HCT116 (cell line): ENCODE measurements around the gene EIF4E2. TPM values are rescaled to one million over a fixed set of nuclear protein-coding genes. Genes with fewer than 3 reads are reported as not detected.

Source experiments
- ATAC-seq: fragments of 200-7000 bp; cut with Tn5 transposase; 2 replicates; pipeline ENCODE4 v1.9.1; 2020; ENCODE audit warnings: mild to moderate bottlenecking, moderate library complexity
- BruUV-seq: library from RNA; stranded (reverse); fragments of 400-500 nt; replicated peaks from 2 replicates; lab custom pipeline; 2021; lab: Mats Ljungman, UMichigan
- CTCF ChIA-PET: fragments of 300-600 bp; sonication (Branson Sonifier 250); formaldehyde crosslinking; loops from one replicate; lab custom pipeline; 2021; ENCODE audit warnings: antibody characterized with exemption; lab: Charles Lee
- POLR2A ChIA-PET: fragments of 300-600, 350-600 bp; sonication (Branson Sonifier 250); formaldehyde crosslinking; loops from one replicate; lab custom pipeline; 2021; ENCODE audit warnings: antibody characterized with exemption; lab: Charles Lee
- RAD21 ChIA-PET, 2 experiments: fragments of 300-600 bp; sonication (Branson Sonifier 250); formaldehyde crosslinking; loops; one replicate each; lab custom pipeline; 2023; ENCODE audit warnings: low total read pairs in 2 of 2; ENCODE audit not compliant: uncharacterized antibody in 2 of 2, unreplicated experiment in 2 of 2, low non-redundant PET in 1 of 2; lab: Charles Lee
- DNase-seq: peaks from one replicate; pipeline ENCODE4 v3.0.0-alpha.2; 2010; ENCODE audit warnings: low read depth, low spot score
- H2AFZ ChIP-seq: fragments of 200-600 bp; shearing (Covaris generic), sonication (generic); 2 replicates; pipeline ENCODE4 v1.6.1; 2017; ENCODE audit warnings: low read depth, mixed run types, mixed read lengths, antibody characterized with exemption, low read length; ENCODE audit not compliant: poor library complexity, severe bottlenecking
- H3K27ac ChIP-seq: 2 replicates; pipeline ENCODE4 v1.5.1; 2012; ENCODE audit warnings: low read depth, low read length
- H3K27me3 ChIP-seq: fragments of 200-600 bp; sonication (generic); 2 replicates; pipeline ENCODE4 v1.6.1; 2016; ENCODE audit warnings: mixed run types, low read length, mixed read lengths; ENCODE audit not compliant: insufficient read depth
- H3K36me3 ChIP-seq, 2 experiments: fragments of 200-500 bp in 1 of 2; fragments of 200-600 bp in 1 of 2; sonication (Bioruptor generic) in 1 of 2; sonication (generic) in 1 of 2; 2 replicates each; pipeline versions ENCODE4 v1.5.1 to v1.6.1; 2014 to 2016; ENCODE audit warnings: low read length in 2 of 2, inconsistent platforms in 1 of 2, mixed read lengths in 1 of 2, mixed run types in 1 of 2; ENCODE audit not compliant: insufficient read depth in 2 of 2, control insufficient read depth in 1 of 2
- H3K4me1 ChIP-seq, 2 experiments: fragments of 200-600 bp in 1 of 2; sonication (generic) in 1 of 2; 2 replicates each; pipeline versions ENCODE4 v1.5.1 to v1.6.1; 2012 to 2017; ENCODE audit warnings: low read length in 2 of 2, inconsistent platforms in 1 of 2, mild to moderate bottlenecking in 1 of 2, mixed read lengths in 1 of 2, mixed run types in 1 of 2, moderate library complexity in 1 of 2; ENCODE audit not compliant: insufficient read depth in 2 of 2, control insufficient read depth in 1 of 2
- H3K4me2 ChIP-seq: fragments of 200-600 bp; sonication (generic); 2 replicates; pipeline ENCODE4 v1.6.1; 2017; ENCODE audit warnings: mixed run types, low read length, mixed read lengths
- H3K4me3 ChIP-seq, 2 experiments: fragments of 200-600 bp in 1 of 2; sonication (generic) in 1 of 2; replicated peaks in 1 of 2; 2 replicates each; pipeline ENCODE4 v1.5.1; 2011 to 2016; ENCODE audit warnings: low read length in 2 of 2, control low read depth in 1 of 2, low read depth in 1 of 2, mild to moderate bottlenecking in 1 of 2, mixed read lengths in 1 of 2, mixed run types in 1 of 2
- H3K79me2 ChIP-seq: fragments of 200-600 bp; sonication (generic); 2 replicates; pipeline ENCODE4 v1.6.1; 2017; ENCODE audit warnings: mild to moderate bottlenecking, mixed run types, low read length, moderate library complexity, mixed read lengths; ENCODE audit not compliant: insufficient read depth
- H3K9ac ChIP-seq: fragments of 200-600 bp; sonication (generic); 2 replicates; pipeline ENCODE4 v1.6.1; 2016; ENCODE audit warnings: low read length, mixed read lengths
- H3K9me2 ChIP-seq: fragments of 200-600 bp; sonication (generic), shearing (Covaris generic); 2 replicates; pipeline ENCODE4 v1.6.1; 2017; ENCODE audit warnings: mixed run types, mild to moderate bottlenecking, moderate library complexity; ENCODE audit not compliant: insufficient read depth
- H3K9me3 ChIP-seq, 2 experiments: fragments of 200-500 bp in 1 of 2; fragments of 200-600 bp in 1 of 2; sonication (Bioruptor generic) in 1 of 2; sonication (generic) in 1 of 2; 2 replicates each; pipeline ENCODE4 v1.6.1; 2014 to 2017; ENCODE audit warnings: low read length in 2 of 2, mixed read lengths in 2 of 2, inconsistent platforms in 1 of 2, low read depth in 1 of 2, mild to moderate bottlenecking in 1 of 2, mixed run types in 1 of 2, moderate library complexity in 1 of 2; ENCODE audit not compliant: control insufficient read depth in 1 of 2, insufficient read depth in 1 of 2
- H4K20me1 ChIP-seq: fragments of 200-600 bp; sonication (generic), shearing (Covaris generic); 2 replicates; pipeline ENCODE4 v1.6.1; 2017; ENCODE audit warnings: mixed run types, mild to moderate bottlenecking, moderate library complexity; ENCODE audit not compliant: insufficient read depth
- CBX3 ChIP-seq: IDR thresholded peaks from 2 replicates; pipeline ENCODE4 v1.6.1; 2012; ENCODE audit warnings: low read depth
- CEBPB ChIP-seq: IDR thresholded peaks from 2 replicates; pipeline ENCODE4 v1.6.1; 2012; ENCODE audit warnings: low read depth
- EGR1 ChIP-seq: IDR thresholded peaks from 2 replicates; pipeline ENCODE4 v1.6.1; 2012; ENCODE audit warnings: low read depth
- FOSL1 ChIP-seq: IDR thresholded peaks from 2 replicates; pipeline ENCODE4 v1.6.1; 2012; ENCODE audit warnings: low read depth
- JUND ChIP-seq: IDR thresholded peaks from 2 replicates; pipeline ENCODE4 v1.6.1; 2012
- SIN3A ChIP-seq: IDR thresholded peaks from 2 replicates; pipeline ENCODE4 v1.6.1; 2012; ENCODE audit warnings: low read depth
- SP1 ChIP-seq: IDR thresholded peaks from 2 replicates; pipeline ENCODE4 v1.6.1; 2012; ENCODE audit warnings: low read depth
- SRF ChIP-seq: IDR thresholded peaks from 2 replicates; pipeline ENCODE4 v1.6.1; 2012; ENCODE audit warnings: low read depth
- ZNF274 ChIP-seq: fragments of 200-500 bp; sonication (Bioruptor generic); IDR thresholded peaks from 2 replicates; pipeline ENCODE4 v1.6.1; 2014; ENCODE audit warnings: mild to moderate bottlenecking, low read depth, low read length, inconsistent platforms
- intact Hi-C: fragments of 100-400 bp; cut with micrococcal nuclease; formaldehyde crosslinking; loops from 2 replicates; pipeline ENCODE4 v1.10.0; 2022
- total RNA-seq: library from RNA; stranded (reverse); gene quantifications from one replicate; pipeline ENCODE4 v1.2.1, GENCODE V29; 2021; ENCODE audit not compliant: unreplicated experiment
- TF ChIP-seq, protein P1 (sequence below): IDR thresholded peaks from 2 replicates; pipeline ENCODE4 v1.6.1; 2012; ENCODE audit warnings: low read depth
- TF ChIP-seq, protein P2 (sequence below): IDR thresholded peaks from 2 replicates; pipeline ENCODE4 v1.6.1; 2012
- TF ChIP-seq, protein P3 (sequence below): IDR thresholded peaks from 2 replicates; pipeline ENCODE4 v1.6.1; 2012

Gene EIF4E2
- total RNA-seq, 1 experiment from 2014 or later, result 58.6 TPM

DNA sequence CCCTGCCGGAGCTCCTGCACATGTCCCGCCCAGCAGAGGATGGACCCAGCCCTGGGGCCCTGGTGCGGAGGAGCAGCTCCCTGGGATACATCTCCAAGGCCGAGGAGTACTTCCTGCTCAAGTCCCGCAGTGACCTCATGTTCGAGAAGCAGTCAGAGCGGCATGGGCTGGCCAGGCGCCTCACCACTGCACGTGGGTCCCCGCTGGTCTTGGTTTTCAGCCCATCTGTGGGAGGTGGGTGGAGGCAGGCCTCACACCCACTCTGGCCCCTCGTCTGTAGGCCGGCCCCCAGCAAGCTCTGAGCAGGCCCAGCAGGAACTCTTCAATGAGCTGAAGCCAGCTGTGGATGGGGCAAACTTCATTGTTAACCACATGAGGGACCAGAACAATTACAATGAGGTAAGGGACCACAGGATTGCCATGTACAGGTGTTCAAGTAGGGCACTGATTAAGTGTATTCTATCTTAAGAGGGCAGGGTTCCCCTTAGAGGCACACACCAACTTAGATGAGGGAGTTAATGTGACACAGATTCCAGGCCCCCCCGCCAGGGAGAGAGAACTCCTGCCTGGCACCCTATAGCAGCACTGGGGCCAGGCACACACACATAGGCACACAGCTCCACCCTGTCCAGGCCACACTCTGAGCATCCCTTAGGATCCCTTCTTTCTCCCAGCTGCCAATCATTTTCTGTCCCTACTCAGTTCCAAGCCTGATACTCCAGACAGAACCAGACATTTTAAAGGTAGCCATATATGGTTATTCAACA is 16.4 kb upstream of the EIF4E2 start:
- DNase-seq, result no peak
- Histone ChIP-seq H4K20me1 (no peaks in the 10 kb centered on the region), H3K4me2 (no peak overlapping the region), H3K9me3 (peaks cover 0 to 8% of the 10 kb centered on the region in 2 experiments; a peak in 3 of 4 replicates), H2AFZ (no peak overlapping the region), H3K9me2 (no peaks in the 10 kb centered on the region), H3K79me2 (no peaks in the 10 kb centered on the region), H3K4me1 (no peaks in the 10 kb centered on the region), H3K27me3 (no peaks in the 10 kb centered on the region), H3K9ac (no peak overlapping the region), H3K27ac (no peak overlapping the region), H3K4me3 (no peak overlapping the region), H3K36me3 (no peaks in the 10 kb centered on the region)
- ATAC-seq, result no peak
- ChIA-PET RAD21 (no interaction called here), POLR2A (no interaction called here), CTCF (no interaction called here)
- no TSS peak for BruUV-seq
- TF ChIP-seq SIN3A, result no peak
- TF ChIP-seq FOSL1, result no peak
- TF ChIP-seq EGR1, result no peak
- TF ChIP-seq, protein P1, sequence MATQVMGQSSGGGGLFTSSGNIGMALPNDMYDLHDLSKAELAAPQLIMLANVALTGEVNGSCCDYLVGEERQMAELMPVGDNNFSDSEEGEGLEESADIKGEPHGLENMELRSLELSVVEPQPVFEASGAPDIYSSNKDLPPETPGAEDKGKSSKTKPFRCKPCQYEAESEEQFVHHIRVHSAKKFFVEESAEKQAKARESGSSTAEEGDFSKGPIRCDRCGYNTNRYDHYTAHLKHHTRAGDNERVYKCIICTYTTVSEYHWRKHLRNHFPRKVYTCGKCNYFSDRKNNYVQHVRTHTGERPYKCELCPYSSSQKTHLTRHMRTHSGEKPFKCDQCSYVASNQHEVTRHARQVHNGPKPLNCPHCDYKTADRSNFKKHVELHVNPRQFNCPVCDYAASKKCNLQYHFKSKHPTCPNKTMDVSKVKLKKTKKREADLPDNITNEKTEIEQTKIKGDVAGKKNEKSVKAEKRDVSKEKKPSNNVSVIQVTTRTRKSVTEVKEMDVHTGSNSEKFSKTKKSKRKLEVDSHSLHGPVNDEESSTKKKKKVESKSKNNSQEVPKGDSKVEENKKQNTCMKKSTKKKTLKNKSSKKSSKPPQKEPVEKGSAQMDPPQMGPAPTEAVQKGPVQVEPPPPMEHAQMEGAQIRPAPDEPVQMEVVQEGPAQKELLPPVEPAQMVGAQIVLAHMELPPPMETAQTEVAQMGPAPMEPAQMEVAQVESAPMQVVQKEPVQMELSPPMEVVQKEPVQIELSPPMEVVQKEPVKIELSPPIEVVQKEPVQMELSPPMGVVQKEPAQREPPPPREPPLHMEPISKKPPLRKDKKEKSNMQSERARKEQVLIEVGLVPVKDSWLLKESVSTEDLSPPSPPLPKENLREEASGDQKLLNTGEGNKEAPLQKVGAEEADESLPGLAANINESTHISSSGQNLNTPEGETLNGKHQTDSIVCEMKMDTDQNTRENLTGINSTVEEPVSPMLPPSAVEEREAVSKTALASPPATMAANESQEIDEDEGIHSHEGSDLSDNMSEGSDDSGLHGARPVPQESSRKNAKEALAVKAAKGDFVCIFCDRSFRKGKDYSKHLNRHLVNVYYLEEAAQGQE, result no peak
- TF ChIP-seq, protein P2, sequence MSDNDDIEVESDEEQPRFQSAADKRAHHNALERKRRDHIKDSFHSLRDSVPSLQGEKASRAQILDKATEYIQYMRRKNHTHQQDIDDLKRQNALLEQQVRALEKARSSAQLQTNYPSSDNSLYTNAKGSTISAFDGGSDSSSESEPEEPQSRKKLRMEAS, result no peak
- TF ChIP-seq CBX3, result no peak
- no peak for TF ChIP-seq SP1
- TF ChIP-seq SRF, result no peak
- no peak for TF ChIP-seq ZNF274
- TF ChIP-seq, protein P3, sequence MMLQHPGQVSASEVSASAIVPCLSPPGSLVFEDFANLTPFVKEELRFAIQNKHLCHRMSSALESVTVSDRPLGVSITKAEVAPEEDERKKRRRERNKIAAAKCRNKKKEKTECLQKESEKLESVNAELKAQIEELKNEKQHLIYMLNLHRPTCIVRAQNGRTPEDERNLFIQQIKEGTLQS, result no peak
- TF ChIP-seq JUND, result no peak
- TF ChIP-seq CEBPB, result no peak
- intact Hi-C loops, result no loop called here
